ENCODE measurements around the gene ARGLU1. TPM values are rescaled to one million over a fixed set of nuclear protein-coding genes. Genes with fewer than 3 reads are reported as not detected.
"Not testable (repeated sequence)": the region's sequence is repeated elsewhere in the genome, so short reads cannot be mapped to it uniquely, and the experiment has no call there.

Gene ARGLU1, protein sequence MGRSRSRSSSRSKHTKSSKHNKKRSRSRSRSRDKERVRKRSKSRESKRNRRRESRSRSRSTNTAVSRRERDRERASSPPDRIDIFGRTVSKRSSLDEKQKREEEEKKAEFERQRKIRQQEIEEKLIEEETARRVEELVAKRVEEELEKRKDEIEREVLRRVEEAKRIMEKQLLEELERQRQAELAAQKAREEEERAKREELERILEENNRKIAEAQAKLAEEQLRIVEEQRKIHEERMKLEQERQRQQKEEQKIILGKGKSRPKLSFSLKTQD
- polyA plus RNA-seq = 10 to 100 TPM; 27.0 to 56.7 (median 39.8) TPM

GRCh38 chr13:106567474-106568298, at the start of gene ARGLU1:
Gene ARGLU1, minus strand, starts transcription at chr13:106568137. Its CDS starts 218 bp downstream, at chr13:106567919.
- DNase-seq = peak; percentile 94 to 95 (median 94)
- Mint-ChIP-seq H3K27me3 (ENCODE audit: low read depth in 3 of 3) (peaks cover 7 to 11% (median 10%) of the 10 kb centered on the region in 3 donors), H3K4me1 (peaks cover 55 to 59% of the 10 kb centered on the region in 2 donors), H3K36me3 (peaks cover 0 to 7% (median 0%) of the 10 kb centered on the region in 3 donors), H3K4me3 (peak within 1 kb of the TSS; percentile 96 to 99 (median 97)), H3K9me3 (no peaks in the 10 kb centered on the region), H3K27ac (peak within 1 kb of the TSS; percentile 90 to 97 (median 94))

DNA sequence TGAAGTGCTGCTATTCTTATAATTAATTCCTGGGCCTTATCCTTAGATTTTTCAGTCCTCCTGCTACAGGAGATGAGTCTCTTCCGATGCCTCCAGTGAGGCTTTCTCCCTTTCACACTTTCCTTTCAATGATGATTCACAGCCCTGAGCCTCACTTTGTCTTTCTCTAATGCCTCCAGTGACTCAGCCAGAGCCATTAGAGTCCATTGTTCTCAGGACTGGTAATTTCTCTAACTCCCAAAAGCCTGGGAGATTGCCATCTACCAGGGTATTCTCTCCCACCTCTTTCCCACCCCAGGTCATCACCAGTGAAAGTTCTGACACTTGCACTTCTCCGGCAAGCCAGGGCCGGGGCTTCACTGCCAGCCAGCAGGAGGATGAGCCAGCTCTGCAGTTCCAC, 49.6 kb upstream of the ARGLU1 start:
- Mint-ChIP-seq H3K4me1 (peaks cover 0 to 2% of the 10 kb centered on the region in 2 donors), H3K27me3 (ENCODE audit: low read depth in 3 of 3) (peaks cover 0 to 12% (median 1%) of the 10 kb centered on the region in 3 donors)

DNA sequence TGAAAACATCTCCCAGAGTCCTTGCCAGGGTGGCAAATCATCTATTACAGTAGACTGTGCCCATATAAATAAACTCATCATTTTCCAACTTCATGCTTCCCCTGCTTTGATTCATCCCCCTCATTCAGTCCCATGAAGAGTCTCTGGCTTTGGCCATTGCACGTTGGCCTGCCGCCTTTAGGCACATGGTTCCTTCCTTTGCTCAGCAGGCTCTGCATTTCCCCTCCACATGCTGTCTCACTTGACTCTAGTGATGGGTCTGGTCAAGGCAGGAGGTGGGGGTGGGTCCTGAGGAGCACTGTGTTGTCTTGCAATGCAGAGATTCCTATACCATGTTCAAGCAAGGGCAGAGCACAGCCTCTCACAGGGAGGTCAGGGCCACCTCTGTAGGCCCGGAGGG, 48.8 kb upstream of the ARGLU1 start:
- Mint-ChIP-seq H3K27ac (no peak overlapping the region), H3K4me1 (peaks cover 0 to 2% of the 10 kb centered on the region in 2 donors), H3K27me3 (ENCODE audit: low read depth in 3 of 3) (peaks cover 0 to 12% (median 1%) of the 10 kb centered on the region in 3 donors), H3K4me3 (no peak overlapping the region), H3K36me3 (no peaks in the 10 kb centered on the region), H3K9me3 (no peaks in the 10 kb centered on the region)
- DNase-seq = no peak

More for the DNA sequence above, 49.6 kb upstream of the ARGLU1 start:
- Mint-ChIP-seq H3K36me3 (no peaks in the 10 kb centered on the region), H3K9me3 (no peaks in the 10 kb centered on the region), H3K4me3 (no peak overlapping the region), H3K27ac (no peak overlapping the region)
- no peak for DNase-seq

GRCh38 chr13:106614874-106615273, 46.9 kb upstream of the ARGLU1 start:
- no peaks in the 10 kb centered on the region for H3K9me3 Mint-ChIP-seq
- H3K36me3 Mint-ChIP-seq = no peaks in the 10 kb centered on the region
- DNase-seq = no peak
- no peak overlapping the region for H3K4me3 Mint-ChIP-seq
- peaks cover 0 to under 1% of the 10 kb centered on the region in 2 donors for H3K4me1 Mint-ChIP-seq
- H3K27ac Mint-ChIP-seq = no peak overlapping the region
- H3K27me3 Mint-ChIP-seq (ENCODE audit: low read depth in 3 of 3) = peaks cover 0 to 17% (median 1%) of the 10 kb centered on the region in 3 donors

DNA sequence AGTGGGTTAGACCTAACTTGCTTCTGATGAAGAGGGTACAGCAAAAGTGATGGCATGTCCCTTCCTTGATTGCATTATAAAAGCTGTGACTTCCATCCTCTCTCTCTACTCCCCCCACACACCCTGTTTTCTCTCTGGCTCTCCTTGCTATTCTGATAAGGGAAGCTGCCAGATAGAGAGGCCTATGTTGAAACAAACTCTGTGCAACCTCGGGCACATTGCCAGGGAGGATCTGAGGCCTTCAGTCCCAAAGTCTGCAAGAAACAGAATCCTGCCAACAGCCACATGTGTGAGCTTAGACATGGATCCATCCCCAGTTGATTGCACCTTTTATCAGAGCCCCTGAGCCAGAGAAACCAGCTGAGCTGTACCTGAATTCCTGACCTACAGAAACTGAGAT, 44.8 kb upstream of the ARGLU1 start:
- DNase-seq = no peak
- Mint-ChIP-seq H3K9me3 (no peaks in the 10 kb centered on the region), H3K27ac (no peak overlapping the region), H3K36me3 (no peaks in the 10 kb centered on the region), H3K27me3 (ENCODE audit: low read depth in 3 of 3) (peaks cover 1 to 18% (median 5%) of the 10 kb centered on the region in 3 donors), H3K4me1 (no peaks in the 10 kb centered on the region), H3K4me3 (no peak overlapping the region)

GRCh38 chr13:106610486-106610885, 42.5 kb upstream of the ARGLU1 start:
- H3K36me3 Mint-ChIP-seq = no peaks in the 10 kb centered on the region
- no peaks in the 10 kb centered on the region for H3K4me1 Mint-ChIP-seq
- H3K4me3 Mint-ChIP-seq = no peak overlapping the region
- no peak overlapping the region for H3K27ac Mint-ChIP-seq
- H3K9me3 Mint-ChIP-seq = no peaks in the 10 kb centered on the region
- DNase-seq = no peak
- peaks cover 1 to 21% (median 14%) of the 10 kb centered on the region in 3 donors for H3K27me3 Mint-ChIP-seq (ENCODE audit: low read depth in 3 of 3)

DNA sequence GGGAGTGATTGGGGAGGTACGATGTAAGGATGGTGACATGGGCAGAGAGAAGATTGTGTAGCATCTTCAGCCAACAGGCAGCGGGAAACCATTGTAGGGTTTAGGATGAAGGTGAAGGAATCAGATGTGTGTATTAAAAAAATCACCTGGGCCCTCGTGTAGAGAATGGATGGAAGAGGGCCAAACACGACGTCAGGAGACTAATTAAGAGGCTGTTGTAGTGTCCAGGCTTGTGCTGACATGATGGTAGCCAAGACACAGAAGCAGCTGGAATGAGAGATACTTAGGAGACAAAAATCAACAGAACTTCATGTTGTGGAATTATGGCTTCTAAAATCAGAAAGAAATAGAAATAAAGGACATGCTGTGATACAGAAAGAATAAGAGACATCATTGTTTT, 41.2 kb upstream of the ARGLU1 start:
- Mint-ChIP-seq H3K27me3 (ENCODE audit: low read depth in 3 of 3) (peaks cover 1 to 21% (median 14%) of the 10 kb centered on the region in 3 donors), H3K36me3 (no peaks in the 10 kb centered on the region), H3K4me1 (no peaks in the 10 kb centered on the region), H3K27ac (no peak overlapping the region), H3K4me3 (no peak overlapping the region), H3K9me3 (no peaks in the 10 kb centered on the region)
- no peak for DNase-seq

GRCh38 chr13:106603546-106603945, 35.6 kb upstream of the ARGLU1 start:
- Mint-ChIP-seq H3K4me3 (no peak overlapping the region), H3K9me3 (peaks cover 0 to 1% (median 0%) of the 10 kb centered on the region in 6 donors), H3K4me1 (peaks cover 2 to 7% of the 10 kb centered on the region in 2 donors), H3K36me3 (no peaks in the 10 kb centered on the region), H3K27me3 (ENCODE audit: low read depth in 3 of 3) (peaks cover 1 to 20% (median 16%) of the 10 kb centered on the region in 3 donors), H3K27ac (no peak overlapping the region)
- no peak for DNase-seq

- Mint-ChIP-seq H3K9me3 (peaks cover 0 to 1% (median 0%) of the 10 kb centered on the region in 6 donors), H3K36me3 (no peaks in the 10 kb centered on the region), H3K27me3 (ENCODE audit: low read depth in 3 of 3) (peaks cover 1 to 18% (median 15%) of the 10 kb centered on the region in 3 donors), H3K4me3 (no peak overlapping the region), H3K4me1 (peaks cover 2 to 7% of the 10 kb centered on the region in 2 donors), H3K27ac (no peak overlapping the region)
- no peak for DNase-seq
These were observed 34.2 kb upstream of the ARGLU1 start for GRCh38 chr13:106602178-106602577.

DNA sequence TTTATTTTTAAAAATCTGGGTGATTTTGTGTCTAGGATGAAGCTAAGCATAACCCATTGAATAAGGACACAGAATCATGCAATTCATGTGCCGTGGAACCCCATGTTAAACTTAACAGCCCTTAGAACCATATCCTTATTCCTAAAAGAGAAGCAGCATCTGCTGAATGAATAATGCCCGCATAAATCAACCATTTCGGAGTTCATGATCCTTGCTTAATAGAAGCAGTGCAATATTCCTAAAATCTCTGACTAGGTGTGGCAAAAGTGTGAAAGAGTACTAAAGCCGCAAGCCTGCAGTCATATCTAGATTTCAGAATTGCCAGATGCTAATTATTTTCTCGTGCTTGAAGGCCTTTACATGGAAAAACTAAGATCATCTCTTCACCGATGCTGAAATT, 33.6 kb upstream of the ARGLU1 start:
- H3K4me3 Mint-ChIP-seq = no peak overlapping the region
- peaks cover 0 to 1% (median 0%) of the 10 kb centered on the region in 6 donors for H3K9me3 Mint-ChIP-seq
- DNase-seq = no peak
- no peaks in the 10 kb centered on the region for H3K36me3 Mint-ChIP-seq
- H3K27ac Mint-ChIP-seq = no peak overlapping the region
- H3K4me1 Mint-ChIP-seq = peaks cover 2 to 7% of the 10 kb centered on the region in 2 donors
- H3K27me3 Mint-ChIP-seq (ENCODE audit: low read depth in 3 of 3) = peaks cover 1 to 18% (median 14%) of the 10 kb centered on the region in 3 donors

DNA sequence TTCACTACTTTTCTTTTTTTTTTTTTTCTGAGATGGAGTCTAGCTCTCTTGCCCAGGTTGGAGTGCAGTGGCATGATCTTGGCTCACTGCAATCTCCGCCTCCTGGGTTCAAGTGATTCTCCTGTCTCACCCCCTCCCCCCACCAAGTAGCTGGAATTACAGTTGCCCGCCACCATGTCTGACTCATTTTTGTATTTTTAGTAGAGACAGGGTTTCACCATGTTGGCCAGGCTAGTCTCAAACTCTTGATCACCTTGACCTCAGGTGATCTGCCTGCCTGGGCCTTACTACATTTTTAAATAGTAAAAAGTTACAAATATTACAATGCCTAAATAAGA, 32.8 kb upstream of the ARGLU1 start:
- not testable (repeated sequence) for H3K4me1 Mint-ChIP-seq, H3K4me3 Mint-ChIP-seq, H3K27ac Mint-ChIP-seq, DNase-seq, H3K9me3 Mint-ChIP-seq, H3K36me3 Mint-ChIP-seq
- peaks cover 1 to 12% (median 10%) of the 10 kb centered on the region in 3 donors for H3K27me3 Mint-ChIP-seq (ENCODE audit: low read depth in 3 of 3)

DNA sequence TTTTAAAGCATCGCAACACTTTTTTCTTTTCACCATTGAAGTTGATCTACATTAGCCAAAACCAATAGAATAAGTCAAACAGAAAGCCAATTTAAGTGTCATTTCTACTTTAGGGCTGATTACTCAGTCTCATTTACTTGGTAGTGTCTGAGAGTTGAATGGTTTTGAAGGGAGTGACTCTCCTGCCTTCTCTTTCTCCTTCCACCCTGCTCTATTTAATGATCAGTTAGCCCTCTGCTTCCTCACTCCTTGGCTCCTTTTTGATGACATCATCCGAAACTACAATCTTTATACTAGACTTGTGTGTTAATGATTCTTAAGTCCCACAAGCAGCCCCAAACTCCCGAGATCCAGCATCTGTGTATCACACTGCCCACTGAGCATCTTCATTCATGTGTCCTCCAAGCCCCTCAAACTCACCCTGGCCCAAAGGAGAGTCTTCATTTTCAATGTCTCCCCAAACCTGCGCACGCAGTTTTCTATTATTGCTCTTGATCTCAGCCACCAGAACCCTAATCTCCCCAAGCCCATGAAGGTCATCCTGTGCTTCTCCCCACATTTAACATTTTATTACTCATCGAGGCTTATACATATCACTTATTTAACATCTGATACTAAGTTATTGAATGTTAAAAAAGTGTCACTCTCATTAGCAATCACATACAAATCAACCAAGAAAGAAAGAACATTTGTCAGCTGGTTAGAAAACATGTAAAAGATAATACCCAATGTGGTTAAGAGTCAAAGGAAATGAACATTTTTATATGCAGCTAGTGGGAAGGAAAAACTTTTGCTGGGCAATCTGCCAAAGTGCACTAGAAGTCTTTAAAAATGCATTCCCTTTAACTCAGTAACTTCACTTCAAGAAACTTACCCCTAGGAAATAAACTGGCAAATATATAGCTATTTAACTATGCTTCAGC, 32.2 kb upstream of the ARGLU1 start:
- Mint-ChIP-seq H3K27ac (no peak overlapping the region), H3K36me3 (no peaks in the 10 kb centered on the region), H3K9me3 (peaks cover 0 to 1% (median 0%) of the 10 kb centered on the region in 6 donors), H3K4me1 (peaks cover 2 to 7% of the 10 kb centered on the region in 2 donors), H3K27me3 (ENCODE audit: low read depth in 3 of 3) (peaks cover 1 to 14% (median 9%) of the 10 kb centered on the region in 3 donors), H3K4me3 (no peak overlapping the region)
- no peak for DNase-seq

DNA sequence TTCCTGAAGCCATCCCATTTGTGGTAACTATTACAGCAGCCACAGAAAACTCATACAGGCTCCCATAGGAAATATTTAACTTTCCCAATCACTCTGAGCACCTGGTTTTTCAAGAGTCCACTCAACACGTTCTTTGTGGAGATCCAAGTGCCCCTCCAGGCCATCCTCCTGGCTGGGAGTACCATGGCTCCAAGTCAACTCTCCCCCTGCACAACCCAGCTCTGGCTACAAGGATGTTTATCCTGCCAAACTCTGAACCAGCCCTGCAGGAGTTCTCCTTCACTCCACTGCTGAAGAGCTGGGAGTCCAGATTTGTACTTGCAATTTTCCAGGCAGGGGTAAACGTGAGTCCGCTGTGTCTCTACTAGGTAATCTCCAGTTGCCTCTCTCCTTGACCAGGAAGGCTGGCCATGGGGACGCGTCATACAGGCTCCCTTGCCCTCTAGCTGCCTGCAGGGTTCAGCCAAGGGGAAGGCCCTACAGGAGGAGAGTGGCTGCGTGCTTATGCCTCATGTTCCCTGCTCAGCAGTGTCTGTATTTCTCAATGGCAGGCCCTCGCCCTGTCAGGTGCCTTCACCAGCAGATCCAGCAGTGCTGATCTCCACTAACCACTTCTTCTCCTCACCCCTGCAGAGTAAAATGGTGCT, 29.9 kb upstream of the ARGLU1 start:
- no peaks in the 10 kb centered on the region for H3K36me3 Mint-ChIP-seq
- H3K27me3 Mint-ChIP-seq (ENCODE audit: low read depth in 3 of 3) = peaks cover 0 to 9% (median 9%) of the 10 kb centered on the region in 3 donors
- DNase-seq = no peak
- H3K27ac Mint-ChIP-seq = no peak overlapping the region
- no peak overlapping the region for H3K4me3 Mint-ChIP-seq
- peaks cover 2 to 7% of the 10 kb centered on the region in 2 donors for H3K4me1 Mint-ChIP-seq
- peaks cover 0 to 1% (median 0%) of the 10 kb centered on the region in 6 donors for H3K9me3 Mint-ChIP-seq

Data from immature natural killer cell (primary cell).